Measurements from ENCODE around the gene XKR7.

Gene XKR7

DNA sequence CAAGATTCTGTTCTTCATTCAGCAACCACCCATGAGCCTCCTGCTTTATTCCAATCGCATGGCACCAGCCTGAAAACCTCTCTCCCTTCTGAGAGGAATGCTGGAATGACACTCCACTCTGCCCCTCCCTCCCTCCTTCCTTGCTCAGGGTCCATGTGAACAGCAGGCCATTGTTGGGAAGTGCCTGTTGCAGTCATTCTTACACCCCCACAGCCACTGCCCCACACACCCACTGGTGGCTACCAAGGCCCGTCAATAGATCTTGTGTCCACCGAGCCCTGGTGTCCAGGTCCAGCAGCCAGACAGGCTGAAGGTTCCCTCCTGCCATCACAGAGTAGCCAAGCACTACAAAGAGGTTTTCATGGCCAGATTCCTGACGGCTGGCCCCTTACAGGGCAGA, 22.6 kb upstream of the XKR7 start:
- DNase-seq: no peak

- no peak for DNase-seq
Measured at GRCh38 chr20:31945785-31946184, 22.2 kb upstream of the XKR7 start.

- no peak for DNase-seq
Measured at GRCh38 chr20:31948008-31948407, 19.9 kb upstream of the XKR7 start.

DNA sequence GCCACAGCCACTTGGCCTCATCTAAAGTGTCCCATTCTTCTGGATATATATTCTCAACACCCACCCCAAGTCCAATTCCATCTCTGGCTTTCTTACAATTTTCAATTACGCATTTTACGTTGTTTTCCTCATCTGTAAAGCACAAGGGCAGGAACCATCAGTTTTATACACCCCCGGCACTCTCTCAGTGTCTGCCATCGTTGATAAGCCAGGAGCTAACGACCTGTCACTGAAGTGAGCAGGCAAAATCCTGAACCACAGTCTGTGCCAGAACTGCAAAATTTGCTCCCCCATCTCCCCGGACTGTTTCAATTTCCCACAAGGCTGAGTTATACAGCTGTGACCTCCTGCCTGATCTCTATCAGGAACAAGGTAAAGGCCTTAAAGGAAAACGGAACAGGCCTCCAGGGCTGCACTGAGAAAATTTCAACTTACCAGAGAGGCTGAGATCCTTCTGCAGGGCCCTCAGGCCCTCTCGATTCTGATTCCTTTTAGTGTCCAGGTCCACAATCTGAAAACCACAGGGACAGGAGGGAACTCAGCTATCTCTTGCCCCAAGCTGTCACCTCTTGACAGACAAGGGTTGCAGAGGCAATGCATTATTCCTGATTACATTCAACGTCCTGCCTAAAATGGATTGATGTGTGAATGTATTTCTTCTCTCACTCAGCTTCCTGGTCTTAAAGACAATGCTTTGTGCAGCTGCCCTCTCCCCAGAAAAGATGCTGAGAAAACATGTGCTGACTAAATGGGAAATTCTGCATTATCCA, 17.9 kb upstream of the XKR7 start:
- DNase-seq: no peak

GRCh38 chr20:31951203-31951529, 16.8 kb upstream of the XKR7 start:
- no peak for DNase-seq

DNA sequence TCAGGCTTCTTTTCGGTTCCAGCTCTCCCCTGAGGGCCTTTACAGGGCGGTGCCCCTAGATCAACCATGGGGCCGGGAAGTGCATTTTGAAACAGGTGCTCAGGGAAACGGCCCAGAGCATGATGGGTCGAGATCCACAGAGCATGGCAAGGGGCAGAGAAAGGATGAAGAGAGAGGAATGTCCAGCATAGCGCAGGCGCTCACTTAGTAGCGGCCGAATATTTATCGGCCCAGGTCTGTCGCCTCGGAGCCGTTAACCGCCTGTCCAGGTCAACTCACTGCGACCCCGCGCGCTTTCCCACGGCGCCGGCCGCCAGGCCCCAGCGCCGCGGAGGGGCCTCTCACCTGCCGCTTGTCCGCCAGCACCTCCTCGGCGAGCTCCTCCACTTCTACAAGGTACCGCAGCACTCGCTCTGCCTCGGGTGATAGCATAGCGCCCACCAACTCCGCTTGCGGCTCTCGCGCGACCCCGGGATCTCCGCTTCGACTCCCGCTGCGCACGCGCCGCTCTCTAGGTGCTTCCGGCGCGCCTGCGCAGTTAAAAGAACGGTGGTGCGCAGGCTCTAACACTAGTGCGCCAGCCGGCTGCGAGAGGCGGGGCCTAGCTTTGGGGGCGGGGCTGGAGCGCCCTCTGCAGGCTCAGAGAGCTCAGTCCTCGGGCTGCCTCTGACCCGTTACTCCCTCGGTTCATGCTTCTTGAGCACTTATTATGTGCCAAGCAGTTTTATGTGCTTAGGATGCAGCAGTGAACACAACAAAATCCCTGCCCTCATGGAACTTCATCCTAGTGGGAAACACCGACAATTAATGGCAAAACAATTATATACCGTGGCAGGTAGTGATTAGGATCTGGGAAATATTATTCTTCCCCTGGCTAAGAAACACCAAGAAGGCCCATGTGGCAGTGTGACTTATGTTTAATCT, 16.2 kb upstream of the XKR7 start, which contains the start of gene PDRG1:
Gene PDRG1, minus strand, starts transcription at position 517 of the 924 bp plus-strand sequence. Its CDS starts 85 bp downstream, at position 432.
- peak; percentile 98 to 99 for DNase-seq

- DNase-seq: no peak
Measured at GRCh38 chr20:31953556-31954148, 14.3 kb upstream of the XKR7 start.

DNA sequence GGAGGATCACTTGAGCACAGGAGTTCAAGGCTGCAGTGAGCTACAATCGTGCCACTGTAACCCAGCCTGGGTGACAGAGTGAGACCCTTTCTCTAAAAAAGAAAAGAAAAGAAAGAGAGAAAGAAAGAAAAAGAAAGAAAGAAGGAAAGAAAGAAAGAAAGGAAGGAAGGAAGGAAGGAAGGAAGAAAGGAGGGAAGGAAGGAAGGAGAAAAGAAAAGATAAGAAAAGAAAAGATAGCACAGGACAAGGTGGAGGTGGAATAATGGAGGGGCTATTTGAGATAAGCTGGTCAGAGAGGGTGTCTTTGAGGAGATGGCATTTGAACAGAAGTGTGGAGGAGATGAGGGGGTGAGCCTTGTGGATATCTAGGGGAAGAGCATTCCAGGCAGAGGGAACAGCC, 13.5 kb upstream of the XKR7 start:
- no peak for DNase-seq

DNA sequence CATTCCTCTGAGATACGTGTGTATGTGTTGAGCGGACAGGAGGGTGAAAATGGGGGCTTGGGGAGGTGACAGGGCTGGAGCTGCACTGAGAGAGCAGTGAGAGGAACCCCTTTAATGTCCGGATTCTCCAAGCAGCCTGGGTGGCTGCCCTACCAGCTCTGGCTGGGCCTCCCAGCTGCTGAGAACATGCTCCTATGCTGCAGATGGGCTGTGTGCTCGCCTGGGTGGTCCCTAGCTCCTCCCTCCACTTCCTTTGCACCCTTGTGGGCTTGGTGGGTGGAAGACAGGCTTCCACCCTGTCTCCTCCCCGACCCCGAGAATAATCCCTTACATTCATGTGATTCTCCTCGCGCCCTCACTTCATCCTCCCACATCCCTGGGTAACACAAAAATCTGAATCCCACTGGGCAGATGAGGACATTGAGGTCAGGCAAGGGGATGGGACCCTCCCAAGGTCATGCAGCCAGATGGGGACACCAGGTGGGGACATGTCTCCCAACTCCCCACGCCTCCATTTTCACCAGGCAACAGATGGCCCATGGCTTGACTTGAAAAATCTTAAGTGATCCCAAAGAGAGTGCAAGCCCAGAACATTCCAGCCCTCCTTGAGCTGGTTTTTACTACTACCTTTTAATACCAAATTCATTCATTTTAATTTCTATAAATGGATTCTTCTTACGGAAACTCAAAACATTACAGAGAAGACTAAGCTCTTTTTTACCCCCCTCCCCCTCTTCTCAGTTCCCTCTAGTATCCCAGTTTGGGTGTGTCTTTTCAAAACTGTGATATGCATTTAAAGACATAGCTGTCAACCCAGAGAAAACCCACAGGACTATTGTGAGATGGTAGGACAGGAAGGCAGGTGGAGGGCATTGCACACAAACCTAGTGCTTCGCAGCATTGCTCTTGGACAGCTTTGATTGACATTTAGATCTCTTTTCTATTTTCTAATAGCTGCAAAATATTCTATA, 11.1 kb upstream of the XKR7 start:
- peak; percentile 99 to 100 for DNase-seq

DNA sequence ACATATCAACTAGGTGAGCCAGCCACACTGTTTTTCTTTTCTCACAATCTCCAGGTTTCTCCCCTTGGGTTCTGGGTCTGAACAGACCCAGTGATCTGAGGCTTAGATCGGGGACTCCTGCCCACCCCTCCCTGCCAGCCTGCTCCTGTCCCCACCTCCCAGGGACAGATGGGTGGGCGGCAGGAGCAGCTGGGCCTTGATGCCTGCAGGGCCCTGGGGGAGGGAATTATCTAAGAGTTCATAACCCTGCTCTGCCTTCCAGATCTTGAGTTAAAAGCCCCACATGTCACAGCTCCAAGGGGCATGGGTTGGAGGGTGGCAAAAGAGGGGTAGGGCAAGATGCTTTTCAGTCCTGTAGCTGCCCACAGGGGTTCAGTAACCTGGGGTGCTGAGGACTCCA, 5.2 kb upstream of the XKR7 start:
- DNase-seq: peak; percentile 98 to 99

GRCh38 chr20:31963889-31964288, 4.1 kb upstream of the XKR7 start:
- DNase-seq: peak; percentile 46 to 61

- DNase-seq: peak; percentile 61 to 84
Measured at GRCh38 chr20:31966991-31967655, 828 bp upstream of the XKR7 start.

GRCh38 chr20:31968291-31969126, 558 bp downstream of the XKR7 start:
- DNase-seq: no peak

DNA sequence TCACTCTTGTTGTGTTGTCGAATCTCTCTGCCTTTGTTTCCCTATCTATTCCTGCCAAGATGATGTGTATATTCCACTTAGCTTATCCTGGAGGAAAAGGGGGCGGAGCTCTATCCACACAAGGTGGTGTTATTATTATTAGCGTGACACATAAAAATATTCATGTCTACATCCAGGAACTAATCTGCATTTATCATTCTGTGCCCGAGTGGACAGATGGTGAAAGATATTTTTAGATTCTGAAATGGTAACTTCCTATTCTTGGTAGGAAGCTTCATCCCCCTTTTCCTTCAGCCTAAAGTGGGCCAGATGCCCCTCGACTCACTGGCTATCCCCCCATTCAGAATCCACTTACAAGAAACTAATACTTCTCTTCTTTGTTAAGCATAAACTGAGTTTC, 2.0 kb downstream of the XKR7 start:
- DNase-seq: peak; percentile 58 to 78

DNA sequence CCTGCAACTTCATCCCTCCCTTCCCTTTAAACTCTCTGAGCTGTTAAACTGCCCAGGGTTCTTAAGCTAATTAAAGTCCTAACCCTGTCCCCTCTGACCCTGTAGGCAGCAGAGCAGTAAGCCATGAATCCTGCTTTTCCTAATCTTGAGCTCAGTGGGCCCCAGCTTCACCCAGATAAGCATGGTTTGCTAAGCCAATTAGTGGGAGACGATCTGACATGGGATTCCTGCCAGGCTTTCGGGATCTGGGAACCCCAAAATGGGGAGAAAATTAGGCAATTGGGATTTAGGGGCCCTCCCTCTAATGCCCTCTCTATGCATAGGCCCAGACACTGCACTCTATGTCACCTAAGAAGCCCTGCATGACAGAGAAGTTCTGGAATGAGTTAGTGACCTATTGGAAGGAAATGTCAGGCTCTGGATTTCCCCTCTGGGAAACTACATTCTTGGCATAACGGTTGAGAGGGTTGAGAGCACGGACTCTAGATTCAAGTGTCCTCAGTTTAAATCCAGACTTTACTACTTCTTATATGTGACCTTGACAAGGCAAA, 4.6 kb downstream of the XKR7 start:
- no peak for DNase-seq

GRCh38 chr20:31974296-31974695, 6.3 kb downstream of the XKR7 start:
- no peak for DNase-seq

- DNase-seq: peak in 1 of 2 experiments; percentile 26
Measured at GRCh38 chr20:31974951-31975487, 7.1 kb downstream of the XKR7 start.

DNA sequence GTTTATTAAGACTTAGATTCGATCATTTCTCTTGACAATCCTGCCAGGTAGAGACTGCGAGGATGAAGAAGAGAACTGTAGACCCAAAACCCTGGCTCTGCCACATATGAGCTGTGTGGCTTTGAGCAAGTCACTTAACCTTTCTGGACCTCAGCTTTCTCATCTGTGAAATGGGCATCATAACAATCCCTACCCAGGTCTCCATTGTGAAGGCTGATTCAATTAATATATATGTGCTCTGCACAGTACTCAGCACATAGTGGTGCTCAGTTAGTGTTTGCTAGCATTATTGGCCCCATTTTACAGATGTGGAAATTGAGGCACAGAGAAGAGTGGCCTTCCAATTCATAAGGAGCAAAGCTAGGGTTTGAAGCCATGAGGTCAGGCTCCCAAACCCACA, 7.9 kb downstream of the XKR7 start:
- no peak for DNase-seq

DNA sequence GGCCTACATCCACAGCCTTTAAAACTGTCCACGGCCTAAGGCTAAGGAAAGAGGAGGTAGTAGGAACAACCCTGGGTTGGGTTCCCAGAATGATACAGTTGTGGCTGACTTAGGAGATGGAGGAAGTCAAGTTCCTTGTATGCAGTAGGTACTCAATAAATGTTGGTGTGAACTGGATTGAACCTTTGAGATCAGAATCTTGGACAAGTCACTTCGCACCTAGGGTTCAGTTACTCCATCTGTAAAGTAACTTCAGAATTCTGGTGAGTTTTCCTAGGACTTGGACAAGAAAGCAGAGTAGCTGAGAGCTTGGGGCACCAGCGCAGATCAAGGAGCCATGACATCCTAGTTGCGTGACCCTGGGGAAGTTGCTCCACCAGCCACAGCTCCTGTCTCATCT, 9.1 kb downstream of the XKR7 start:
- DNase-seq: no peak

DNA sequence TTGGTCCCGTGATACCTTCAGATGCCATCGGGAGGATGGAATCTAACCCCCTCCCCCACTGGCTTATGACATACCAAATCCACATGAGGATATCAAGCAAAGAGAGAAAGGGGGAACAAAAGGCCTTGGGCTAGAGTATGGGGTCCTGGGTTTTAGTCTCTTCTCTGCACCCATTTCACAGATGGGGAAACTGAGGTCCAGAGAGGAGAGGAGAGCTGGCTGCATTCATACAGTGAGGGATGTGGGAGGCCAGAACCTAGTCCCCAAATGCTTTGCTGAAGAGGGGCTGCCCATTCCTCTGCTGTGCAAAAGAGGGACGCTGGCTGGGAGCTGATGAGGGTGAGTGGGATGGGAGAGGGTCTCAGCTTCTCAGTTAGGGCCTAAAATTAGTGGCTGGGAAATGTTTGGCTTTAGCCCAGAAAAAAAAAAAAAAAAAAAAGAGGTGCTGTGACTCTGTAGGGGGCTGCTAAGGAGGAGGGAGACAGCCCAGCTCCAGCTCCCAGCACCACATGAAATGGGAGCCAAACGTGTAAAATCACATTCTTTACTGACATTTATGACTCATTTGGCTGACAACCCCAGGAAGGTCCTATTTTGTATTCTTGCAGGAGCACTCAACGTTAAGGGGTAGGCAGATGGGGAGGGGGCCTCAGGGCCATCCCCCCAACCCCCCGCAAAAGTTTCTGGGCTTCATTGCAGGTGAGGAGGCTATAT, 11.9 kb downstream of the XKR7 start:
- no peak for DNase-seq

Measured in NCI-H524 (cell line).